Renal cortex interstitium (tissue), 11 donors: ENCODE measurements around the gene ZDHHC14. TPM values are rescaled to one million over a fixed set of nuclear protein-coding genes. Genes with fewer than 3 reads are reported as not detected.
"Not testable (repeated sequence)": the region's sequence is repeated elsewhere in the genome, so short reads cannot be mapped to it uniquely, and the experiment has no call there.

ENCODE experiments used
- DNase-seq, 11 donors: peaks; one replicate each; pipeline ENCODE4 v3.0.0-alpha.2; 2013; ENCODE audit warnings: low read depth in 9 of 11, low spot score in 4 of 11; ENCODE audit errors: extremely low read depth in 1 of 11
- polyA plus RNA-seq, 3 donors: library from polyadenylated mRNA; unstranded; fragments of 120-200 nt; gene quantifications; one replicate each; pipeline ENCODE4 v1.2.1, GENCODE V29; 2013; ENCODE audit not compliant: insufficient read length in 3 of 3

Gene ZDHHC14
- polyA plus RNA-seq, 3 donors = 14.8 to 22.4 (median 17.9) TPM

DNA sequence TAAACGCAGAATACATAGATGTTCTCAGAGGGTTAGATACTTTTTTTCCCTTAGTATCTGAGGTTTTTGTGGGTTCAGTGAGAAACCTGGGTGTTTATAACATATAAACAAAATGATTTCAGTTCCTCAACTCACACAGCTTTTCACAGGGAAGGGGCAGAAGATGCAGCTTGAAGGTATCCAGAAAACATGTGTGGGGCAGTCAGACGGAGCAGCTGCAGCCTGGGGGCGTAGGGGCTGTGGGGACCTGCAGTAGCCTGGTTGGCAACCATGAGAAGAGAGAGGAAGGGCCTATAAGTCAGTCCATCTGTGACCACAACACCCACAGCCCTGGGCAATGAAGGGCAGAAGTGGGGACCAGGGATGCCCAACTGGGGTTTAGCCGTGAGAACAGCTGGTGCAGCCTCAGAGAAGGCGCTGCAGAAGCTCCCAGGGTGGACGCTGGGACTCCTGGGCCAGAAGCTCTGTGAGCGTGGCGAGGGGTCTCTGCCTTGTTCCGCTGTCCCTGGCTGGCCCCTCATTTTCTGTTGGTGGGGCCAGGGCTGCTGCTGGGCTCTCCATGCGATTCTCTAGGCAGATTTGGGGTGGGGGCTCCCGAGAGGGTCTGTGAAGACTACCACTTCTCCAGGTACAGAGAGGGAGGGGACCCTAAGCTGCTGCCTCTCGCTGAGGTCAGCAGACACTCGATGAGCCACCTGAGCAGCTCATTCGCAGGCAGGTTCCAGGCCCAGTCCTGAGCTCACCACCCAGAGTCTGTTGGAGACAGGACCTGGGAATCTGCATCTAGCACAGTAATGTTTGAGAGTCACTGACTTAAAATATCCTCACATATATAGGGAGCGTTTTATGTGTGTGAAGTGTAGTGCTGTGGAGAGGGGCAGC lies 181.2 kb downstream of the ZDHHC14 start:
- DNase-seq = no peak

DNA sequence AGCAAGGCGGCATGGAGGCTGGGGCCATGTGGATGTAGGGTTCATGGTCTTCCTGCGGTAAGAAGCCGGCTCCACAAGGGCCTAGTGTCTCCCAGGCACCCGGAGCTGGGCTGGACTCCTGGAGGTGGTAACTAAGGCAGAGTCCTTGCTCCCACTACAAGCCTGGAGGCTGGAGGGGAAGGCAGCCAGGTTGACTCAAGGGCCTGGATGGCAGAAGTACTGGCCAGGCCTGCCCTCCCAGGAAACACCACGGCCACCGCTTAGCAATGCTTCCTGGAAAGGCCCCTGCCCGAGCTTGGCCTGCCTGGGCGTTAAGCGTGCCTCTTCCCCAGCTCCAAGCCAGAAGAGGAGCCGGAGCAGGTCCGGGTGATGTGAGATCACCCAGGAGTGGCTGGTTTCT lies 182.0 kb downstream of the ZDHHC14 start:
- no peak for DNase-seq

DNA sequence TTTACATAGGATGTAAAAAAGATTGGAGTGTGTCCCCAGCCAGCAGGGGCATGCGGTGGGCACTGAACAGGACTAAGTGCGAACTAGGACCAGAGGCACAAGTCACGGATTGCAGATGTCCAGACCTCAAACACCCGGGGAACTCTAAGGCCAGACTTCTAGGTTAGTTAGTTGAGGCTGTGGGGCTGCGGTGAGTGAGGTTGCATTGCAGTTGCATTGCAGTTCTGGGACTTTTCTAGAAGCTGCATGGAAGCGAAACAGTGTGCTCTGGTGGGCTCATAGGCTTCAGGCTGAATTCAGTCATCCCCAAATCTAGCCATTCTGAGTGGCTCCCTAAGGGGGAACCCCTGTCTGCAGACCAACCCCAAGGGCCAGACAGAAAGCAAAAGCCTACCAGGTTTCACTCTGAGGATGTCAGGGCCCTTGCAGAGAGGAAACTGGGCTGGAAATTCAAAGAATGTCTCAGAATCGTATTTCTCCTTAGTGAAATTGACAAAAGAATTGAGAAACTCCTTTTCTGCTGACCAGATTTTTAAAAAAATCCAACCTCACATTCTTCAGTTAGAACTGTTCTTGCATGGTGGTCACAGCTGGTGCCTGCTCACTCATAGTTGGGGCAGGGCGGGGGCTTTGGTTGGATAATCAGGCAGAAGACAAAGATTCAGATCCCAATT lies 182.8 kb downstream of the ZDHHC14 start:
- DNase-seq = no peak

DNA sequence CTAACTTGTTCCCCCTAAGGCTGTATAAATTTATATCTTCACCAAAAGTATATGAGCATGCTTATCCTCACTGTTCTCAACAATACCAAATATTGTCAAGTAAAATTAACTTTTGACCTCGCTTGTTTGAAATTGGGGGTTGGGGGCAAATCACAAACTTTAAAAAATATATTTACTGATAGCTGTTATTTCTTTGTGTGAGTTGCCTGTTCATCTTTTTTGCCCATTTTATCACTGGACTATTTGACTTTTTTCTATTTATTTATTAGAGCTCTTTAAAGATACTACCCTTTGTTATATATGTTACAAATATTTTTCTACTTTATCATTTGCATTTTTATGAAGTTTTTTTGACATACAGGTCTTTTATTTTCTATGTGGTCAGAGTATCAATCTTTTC lies 187.7 kb downstream of the ZDHHC14 start:
- no peak for DNase-seq

DNA sequence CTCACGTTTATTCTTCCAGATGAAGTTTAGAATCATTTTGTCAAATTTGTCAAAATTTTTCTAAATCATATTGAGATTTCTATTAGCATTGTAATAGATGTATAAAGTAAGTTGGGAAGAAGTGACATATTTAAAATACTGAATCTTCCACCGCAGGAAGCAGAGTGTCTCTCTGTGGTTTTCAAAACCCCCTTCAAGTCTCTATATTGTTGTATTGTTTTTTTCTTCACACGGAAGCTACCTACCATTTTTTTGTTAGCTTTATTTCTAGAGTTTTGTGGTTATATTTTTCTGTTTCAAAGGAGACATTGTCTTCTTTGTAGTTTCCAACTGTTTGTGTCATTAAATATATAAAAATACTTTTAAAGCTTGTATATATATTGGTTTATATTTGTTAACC lies 188.6 kb downstream of the ZDHHC14 start:
- DNase-seq = no peak

DNA sequence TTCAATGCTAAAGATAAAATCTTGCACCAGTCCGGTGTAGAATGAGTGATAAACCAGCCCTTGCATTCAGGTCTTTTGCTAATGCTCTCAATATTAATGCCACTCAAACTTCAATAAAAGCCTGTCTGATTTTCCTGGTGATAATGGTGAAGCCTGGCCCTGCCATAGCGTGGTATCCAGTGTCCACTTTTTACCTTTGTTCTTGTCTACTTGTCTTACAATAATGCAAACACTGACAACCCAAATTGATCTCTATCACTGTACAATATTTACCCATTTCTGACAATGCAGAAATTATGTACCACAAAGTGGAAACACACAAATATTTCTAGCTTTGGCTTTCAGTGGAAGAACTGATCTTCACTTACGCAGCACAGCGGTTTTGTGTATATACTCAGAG lies 189.1 kb downstream of the ZDHHC14 start:
- DNase-seq = no peak

DNA sequence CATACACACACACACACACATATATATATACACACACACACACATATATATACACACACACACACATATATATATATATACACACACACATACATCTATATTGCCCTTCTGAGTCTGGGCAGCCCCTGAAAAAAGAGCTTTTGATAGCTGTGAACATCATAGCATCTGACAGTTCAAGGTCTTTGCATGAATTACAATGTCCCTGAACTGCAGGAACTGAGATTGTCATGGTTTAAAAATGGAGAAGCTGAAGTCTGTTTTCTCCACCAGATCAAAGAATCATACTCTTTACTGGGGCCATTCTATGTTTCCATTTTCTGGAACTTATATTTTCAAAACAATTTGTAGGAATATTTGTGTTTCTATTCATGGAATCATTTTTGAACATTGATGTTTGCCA lies 189.8 kb downstream of the ZDHHC14 start:
- no peak for DNase-seq

DNA sequence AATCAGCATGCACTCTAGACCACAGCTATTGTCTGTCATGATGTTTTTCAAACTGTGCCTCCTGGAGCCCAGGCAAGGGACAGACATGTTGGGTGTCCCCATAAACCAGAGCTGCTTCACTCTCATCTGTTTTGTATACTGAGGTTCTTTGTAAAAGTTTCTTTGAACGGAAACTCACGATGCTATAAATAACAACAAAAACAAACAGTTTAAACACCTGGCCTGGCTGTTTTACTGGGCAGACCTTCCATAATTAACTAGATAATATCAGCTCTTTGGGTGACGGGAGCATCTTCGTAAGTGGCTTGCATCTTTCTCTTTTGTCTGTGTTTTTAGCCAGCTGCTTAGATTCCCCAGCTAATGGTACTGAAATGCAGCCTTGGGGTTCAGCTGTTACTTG lies 190.3 kb downstream of the ZDHHC14 start:
- no peak for DNase-seq

DNA sequence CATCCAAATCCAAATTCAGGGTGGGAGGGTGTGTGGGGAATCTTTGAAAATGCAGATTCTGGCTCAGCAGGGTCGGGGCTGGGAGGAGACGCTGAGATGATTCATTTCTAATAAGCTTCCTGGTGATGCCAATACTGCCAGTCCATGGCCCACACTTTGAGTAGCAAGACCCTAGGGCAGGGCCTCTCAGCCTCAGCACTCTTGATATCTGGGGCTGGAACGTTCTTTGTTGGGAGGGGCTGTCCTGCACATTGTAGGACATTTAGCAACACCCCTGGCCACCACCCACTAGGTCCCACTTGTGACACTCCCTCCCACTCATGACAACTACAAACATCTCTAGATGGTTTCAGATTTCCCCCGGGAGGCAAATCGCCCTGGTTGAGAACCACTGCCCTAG lies 191.0 kb downstream of the ZDHHC14 start:
- no peak for DNase-seq

DNA sequence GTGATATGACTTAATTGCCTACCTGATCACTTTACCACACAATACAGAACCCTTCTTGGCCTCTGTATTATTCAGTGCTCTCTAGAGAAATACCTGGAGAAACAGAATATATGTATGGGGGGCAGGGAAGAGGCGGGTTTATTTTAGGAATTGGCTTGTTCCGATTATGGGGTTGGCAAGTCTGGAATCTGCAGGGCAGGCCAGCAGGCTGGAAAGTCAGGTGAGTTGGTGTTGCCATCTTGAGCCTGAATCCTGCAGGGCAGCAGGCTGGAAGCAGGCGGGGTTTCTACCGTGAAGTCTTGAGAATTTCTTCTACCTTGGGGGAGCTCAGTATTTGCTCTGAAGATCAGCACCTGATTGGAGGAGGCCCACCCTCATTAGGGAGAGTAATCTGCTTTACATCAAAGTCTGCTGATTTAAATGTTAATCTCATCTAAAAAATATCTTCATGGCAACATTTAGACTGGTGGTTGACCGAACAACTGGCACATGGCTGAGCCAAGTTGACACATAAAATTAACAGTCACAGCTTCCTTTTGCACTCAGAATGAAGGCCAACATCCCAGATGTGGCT lies 193.9 kb downstream of the ZDHHC14 start:
- no peak for DNase-seq

DNA sequence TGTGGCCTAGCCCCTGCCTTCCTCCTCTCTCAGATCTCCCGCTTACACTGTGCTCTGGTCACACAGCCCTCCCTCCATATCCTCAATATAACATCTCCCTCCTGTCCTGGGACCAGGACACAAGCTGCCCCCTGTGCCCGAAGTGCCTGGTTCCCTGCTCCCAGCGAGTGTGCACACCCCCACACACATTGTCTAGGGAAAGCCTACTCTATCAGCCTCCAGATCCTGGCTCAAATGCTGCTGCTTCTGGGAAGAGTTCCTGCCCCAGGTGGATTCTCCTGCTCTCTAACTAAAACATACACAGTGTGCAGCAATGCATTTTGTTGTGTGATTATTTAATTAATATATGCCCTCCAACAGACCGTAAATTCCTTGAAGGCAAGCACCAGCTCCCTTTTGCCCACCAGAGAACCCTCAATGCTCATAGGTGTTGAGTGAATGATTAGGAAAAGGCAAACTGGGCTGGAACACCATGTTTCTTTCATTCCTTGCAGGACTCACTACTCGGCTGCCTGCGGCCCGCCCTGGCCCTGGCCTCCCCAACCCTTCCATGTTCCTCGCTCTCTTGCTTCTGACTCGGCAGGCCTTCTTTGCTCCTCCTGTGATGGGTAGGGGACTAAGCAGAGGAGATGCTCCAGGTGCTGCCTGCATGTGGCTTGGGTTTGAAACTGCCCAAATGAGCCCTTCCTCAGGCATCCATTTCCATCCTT lies 194.6 kb downstream of the ZDHHC14 start:
- no peak for DNase-seq

DNA sequence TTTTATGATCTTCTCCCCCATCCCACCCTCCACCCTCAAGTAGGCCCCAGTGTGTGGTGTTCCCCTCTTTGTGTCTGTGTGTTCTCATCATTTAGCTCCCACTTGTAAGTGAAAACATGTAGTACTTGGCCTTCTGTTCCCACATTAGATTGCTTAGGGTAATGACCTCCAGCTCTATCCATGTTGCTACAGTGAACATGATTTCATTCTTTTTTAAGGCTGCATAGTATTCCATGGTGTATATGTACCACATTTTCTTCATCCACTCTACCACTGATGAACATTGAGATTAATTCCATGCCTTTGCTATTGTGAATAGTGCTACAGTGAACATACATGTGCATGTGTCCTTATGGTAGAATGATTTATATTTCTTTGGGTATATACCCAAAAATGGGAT lies 196.0 kb downstream of the ZDHHC14 start:
- DNase-seq = not testable (repeated sequence)

DNA sequence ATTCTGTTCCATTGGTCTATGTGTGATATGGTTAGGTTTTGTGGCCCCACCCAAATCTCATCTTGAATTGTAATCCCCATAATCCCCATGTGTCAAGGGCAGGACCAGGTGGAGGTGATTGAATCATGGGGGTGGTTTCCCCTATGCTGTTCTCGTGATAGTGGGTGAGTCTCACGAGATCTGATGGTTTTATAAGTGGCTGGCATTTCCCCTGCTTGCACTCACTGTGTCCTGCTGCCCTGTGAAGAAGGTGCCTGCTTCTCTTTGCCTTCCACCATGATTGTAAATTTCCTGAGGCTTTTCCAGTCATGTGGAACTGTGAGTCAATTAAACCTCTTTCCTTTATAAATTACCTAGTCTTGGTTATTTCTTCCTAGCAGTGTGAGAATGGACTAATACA lies 197.5 kb downstream of the ZDHHC14 start:
- DNase-seq = not testable (repeated sequence)

DNA sequence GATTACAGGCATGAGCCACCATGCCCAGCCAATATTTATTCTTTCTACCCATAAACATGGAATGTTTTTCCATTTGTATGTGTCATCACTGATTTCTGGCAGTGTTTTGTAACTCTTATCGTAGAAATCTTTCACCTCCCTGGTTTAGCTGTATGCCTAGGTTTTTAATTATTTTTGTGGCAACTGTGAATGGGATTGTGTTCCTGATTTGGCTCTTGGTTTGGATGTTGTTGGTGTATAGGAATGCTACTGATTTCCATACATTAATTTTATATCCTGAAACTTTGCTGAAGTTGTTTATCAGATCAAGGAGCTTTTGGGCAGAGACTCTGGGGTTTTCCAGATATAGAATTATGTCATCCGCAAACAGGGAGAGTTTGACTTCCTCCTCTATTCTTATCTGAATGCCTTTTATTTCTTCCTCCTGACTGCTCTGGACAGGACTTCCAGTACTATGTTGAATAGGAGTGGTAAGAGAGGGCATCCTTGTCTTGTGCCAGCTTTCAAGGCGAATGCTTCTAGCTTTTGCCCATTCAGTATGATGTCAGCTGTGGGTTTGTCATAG lies 198.6 kb downstream of the ZDHHC14 start:
- no peak for DNase-seq

DNA sequence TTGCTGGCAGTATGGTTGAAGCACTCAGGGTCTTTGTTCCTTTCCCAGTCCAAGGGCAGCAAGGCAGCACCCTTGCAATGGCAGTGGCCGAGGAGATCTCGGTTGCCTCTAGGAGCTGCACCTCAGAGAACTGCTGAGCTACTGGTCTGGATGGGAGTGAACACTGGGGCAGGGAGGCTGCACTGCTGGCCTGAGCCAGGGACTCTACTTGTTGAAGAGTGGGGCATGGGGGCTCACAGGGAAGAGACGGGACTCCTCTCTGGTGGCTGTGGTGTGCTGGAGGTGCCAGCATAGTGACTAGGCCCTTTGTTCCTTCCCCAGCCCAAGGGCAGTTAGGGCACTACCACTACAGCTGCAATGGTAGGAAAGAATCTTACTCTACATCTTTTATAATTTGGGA lies 203.0 kb downstream of the ZDHHC14 start:
- DNase-seq = no peak

DNA sequence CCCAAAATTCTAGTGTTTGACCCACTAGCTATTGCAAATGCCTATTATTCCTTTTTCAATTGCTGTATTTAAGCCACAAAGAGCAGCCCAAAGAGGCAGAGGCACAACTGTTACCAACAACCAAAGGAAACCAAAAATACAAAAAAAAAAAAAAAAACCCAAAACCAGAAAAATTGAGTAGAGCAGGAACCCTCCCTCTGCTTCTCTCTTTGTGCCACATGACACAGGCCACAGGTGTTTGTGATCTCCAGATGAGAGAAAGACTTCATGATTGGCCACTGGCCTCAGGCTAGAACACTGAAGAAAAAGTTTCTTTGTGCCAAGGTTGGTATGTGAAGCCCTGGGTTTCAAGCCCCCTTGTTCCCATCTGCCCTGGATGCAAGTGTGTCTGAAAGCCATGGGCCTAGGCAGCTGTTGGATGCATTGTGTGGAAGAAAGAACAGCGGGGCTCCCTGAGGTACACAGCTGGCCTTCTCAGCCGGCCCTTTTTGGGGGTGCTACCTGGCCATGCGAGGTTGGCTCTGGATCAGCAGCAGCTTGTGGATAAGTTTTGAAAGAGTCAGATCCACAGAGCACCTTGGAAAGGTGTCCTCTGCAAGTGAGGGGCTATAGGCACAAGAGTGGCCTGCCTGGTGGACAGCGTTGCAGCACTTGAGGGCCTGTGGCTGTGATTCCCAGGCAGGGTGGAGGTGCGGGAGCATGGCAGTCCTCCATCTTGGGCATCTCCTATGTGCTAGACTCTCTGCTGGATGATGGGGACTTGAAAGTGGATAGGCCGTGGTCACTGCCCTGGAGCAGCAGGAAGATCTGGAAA lies 204.5 kb downstream of the ZDHHC14 start:
- DNase-seq = no peak

DNA sequence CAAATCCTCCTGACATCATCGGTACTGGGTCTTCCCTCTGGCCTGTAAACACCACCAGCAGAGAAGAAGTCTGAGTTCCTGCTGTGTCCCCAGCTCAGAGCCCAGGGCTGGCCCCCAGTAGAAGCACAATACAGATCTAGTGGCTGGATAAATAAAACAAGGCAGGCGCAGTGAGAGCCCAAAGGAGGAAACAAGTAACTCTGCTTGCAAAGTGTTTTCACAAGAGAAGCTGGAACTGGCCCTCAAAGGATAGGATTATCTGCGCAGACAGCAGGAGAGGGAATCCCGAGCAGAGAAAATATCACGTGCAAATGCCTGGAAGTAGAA lies 205.1 kb downstream of the ZDHHC14 start:
- no peak for DNase-seq

DNA sequence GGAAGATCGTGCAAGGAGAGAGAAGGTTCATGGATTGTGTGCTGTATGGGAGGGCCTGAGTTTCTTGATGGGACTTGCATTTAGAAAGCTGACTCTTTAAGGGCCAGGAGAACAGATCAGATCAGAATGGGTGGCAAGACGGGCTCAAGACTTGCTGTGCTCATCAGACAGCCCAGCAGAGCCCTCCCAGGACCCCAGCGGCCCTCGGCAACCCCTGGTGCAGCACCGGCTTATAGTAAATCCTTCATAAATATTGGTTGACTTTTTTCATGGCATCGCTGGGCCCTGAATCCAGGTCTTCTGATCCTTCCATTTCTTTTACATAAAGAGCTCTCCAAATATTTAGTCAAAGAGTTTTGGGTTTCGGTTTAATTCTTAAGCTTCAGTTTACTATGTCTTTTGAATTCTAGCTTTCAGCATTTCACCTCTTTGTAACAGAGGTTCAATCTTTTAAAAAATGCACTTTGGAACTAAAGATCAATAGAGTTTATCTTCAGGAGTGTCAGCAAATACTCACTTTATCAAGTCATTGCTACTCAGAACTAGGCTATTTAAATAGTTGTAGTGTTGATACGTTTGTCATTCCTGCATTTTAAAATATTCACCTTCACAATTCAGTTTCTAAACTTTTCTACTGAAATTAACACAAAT lies 205.6 kb downstream of the ZDHHC14 start:
- DNase-seq = no peak
